GM12891 (cell line): ENCODE results near the gene RAB11FIP2.

Experiments used
- DNase-seq: peaks from one replicate; pipeline ENCODE4 v3.0.0; 2011; ENCODE audit warnings: low spot score; ENCODE audit not compliant: insufficient read length
- FAIRE-seq: peaks from 2 replicates; lab custom pipeline; 2011; peaks lifted over from hg19 to GRCh38; lab: Jason Lieb, UNC
- PAX5 ChIP-seq: IDR thresholded peaks from 2 replicates; pipeline ENCODE4 v1.6.1; 2011; ENCODE audit warnings: low read length, moderate library complexity, mild to moderate bottlenecking; ENCODE audit not compliant: insufficient read depth, severe bottlenecking
- POLR2A ChIP-seq: IDR thresholded peaks from 2 replicates; pipeline ENCODE4 v1.6.1; 2011; ENCODE audit warnings: low read depth, low read length, control low read depth
- POLR2AphosphoS5 ChIP-seq: IDR thresholded peaks from 2 replicates; pipeline ENCODE4 v1.6.1; 2011; ENCODE audit warnings: low read depth, low read length, control low read depth
- POU2F2 ChIP-seq: IDR thresholded peaks from 2 replicates; pipeline ENCODE4 v1.6.1; 2011; ENCODE audit warnings: low read depth, mild to moderate bottlenecking, control low read depth, low read length, moderate library complexity
- SPI1 ChIP-seq: IDR thresholded peaks from 2 replicates; pipeline ENCODE4 v1.6.1; 2011; ENCODE audit warnings: low read depth, low read length, control low read depth
- TAF1 ChIP-seq: IDR thresholded peaks from 2 replicates; pipeline ENCODE4 v1.6.1; 2011; ENCODE audit warnings: low read depth, low read length, control low read depth

Gene RAB11FIP2

DNA sequence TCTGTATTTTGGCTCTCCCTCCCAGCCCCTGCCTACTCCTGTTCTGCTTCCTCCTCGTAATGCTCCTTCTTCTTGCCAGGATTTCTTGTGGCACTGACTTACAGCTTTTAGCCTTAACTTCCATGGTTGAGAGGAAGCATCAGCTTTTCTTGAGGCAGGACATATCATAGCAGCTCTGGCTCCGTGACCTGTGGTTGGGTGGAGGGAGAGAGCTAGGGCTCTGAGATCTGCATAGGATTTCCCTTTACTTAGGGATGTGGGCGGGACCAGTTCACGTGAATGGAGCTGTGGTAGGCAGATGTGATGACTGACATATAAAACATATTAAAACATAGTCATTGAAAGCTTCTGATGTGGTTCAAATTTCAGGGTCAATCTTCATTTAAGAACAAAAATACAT lies 10.6 kb upstream of the RAB11FIP2 start:
- TF ChIP-seq TAF1 (no peak), SPI1 (no peak), POLR2A (no peak), POU2F2 (no peak), POLR2AphosphoS5 (no peak), PAX5 (no peak)
- FAIRE-seq (no peak), DNase-seq (no peak)

DNA sequence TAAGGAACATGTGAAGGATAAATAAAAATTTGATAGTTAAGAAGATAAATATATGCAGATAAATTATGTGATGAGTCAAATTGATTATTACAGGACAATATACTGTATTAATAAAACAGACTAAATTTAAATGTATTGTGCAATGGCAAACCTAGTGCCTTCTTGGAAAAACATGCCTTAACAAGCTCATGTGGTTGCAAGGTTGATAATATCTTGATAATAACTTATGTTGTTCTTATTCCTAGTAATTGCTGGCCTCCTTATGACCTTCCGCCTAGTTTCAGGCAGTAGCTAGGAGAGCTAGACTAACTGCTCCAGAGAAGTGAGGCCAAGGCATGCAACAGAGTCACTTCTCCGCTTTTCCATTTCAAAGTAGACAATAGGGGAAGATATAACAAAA lies 7.6 kb upstream of the RAB11FIP2 start:
- TF ChIP-seq POLR2AphosphoS5 (no peak), POLR2A (no peak), POU2F2 (no peak), PAX5 (no peak), SPI1 (no peak), TAF1 (no peak)
- DNase-seq (no peak), FAIRE-seq (no peak)

GRCh38 chr10:118052816-118053215 lies 6.1 kb upstream of the RAB11FIP2 start:
- no peak for FAIRE-seq
- TF ChIP-seq POU2F2 (no peak), POLR2A (no peak), POLR2AphosphoS5 (no peak), PAX5 (no peak), TAF1 (no peak), SPI1 (no peak)
- no peak for DNase-seq

DNA sequence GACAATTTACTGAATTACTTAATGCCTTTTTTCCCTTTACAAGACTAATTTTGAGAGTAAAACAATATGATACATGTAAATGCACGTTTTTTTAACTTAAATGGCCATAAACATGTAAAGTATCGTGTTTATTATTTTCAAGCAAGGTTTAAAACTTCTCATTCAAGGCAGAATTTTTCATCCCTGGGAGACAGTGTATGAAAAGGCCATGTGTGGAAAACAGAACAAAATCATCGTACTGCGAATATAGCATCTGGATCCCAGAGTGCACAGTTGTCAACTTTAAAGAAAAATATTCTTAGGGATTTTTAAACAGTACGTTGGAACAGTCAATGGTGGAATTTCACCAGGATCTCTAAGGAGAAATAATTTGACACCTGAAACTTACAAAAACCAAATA lies 1.1 kb upstream of the RAB11FIP2 start:
- no peak for TF ChIP-seq PAX5
- no peak for TF ChIP-seq POLR2AphosphoS5
- no peak for TF ChIP-seq SPI1
- TF ChIP-seq TAF1: no peak
- no peak for TF ChIP-seq POLR2A
- no peak for TF ChIP-seq POU2F2
- no peak for DNase-seq
- no peak for FAIRE-seq

- no peak for TF ChIP-seq TAF1
- TF ChIP-seq POU2F2: no peak
- TF ChIP-seq POLR2AphosphoS5: no peak
- no peak for TF ChIP-seq PAX5
- TF ChIP-seq POLR2A: no peak
- no peak for TF ChIP-seq SPI1
- DNase-seq (no peak), FAIRE-seq (peak; percentile 31)
Measured at GRCh38 chr10:118047157-118047719, 497 bp upstream of the RAB11FIP2 start.

GRCh38 chr10:118045837-118046394 lies 825 bp downstream of the RAB11FIP2 start:
- DNase-seq: no peak
- FAIRE-seq: no peak
- TF ChIP-seq POLR2A: no peak
- no peak for TF ChIP-seq TAF1
- no peak for TF ChIP-seq POU2F2
- TF ChIP-seq PAX5: no peak
- no peak for TF ChIP-seq SPI1
- TF ChIP-seq POLR2AphosphoS5: no peak

- DNase-seq (no peak), FAIRE-seq (no peak)
- TF ChIP-seq TAF1: no peak
- no peak for TF ChIP-seq POU2F2
- TF ChIP-seq PAX5: no peak
- TF ChIP-seq POLR2A: no peak
- no peak for TF ChIP-seq SPI1
- TF ChIP-seq POLR2AphosphoS5: no peak
Measured at GRCh38 chr10:118045158-118045836, 1.4 kb downstream of the RAB11FIP2 start.

DNA sequence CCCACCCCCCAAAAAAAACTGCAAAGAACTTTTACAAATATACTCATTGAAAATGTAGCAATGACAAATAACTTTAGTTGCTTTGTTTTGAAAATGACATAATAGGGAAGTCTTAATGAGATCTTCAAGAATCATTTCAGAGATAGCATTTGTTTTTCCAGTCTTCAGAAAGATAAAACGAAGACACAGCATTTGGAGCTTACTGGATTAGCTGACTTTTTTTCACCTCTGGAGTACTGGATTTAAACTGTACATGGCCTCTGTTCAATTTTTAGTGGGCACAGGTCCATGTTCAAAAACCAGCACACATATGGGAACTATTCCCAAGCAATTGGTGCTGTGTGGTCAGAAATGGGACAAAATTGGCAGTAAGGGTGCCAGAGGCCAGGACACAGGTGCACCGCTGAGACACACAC lies 3.9 kb downstream of the RAB11FIP2 start:
- FAIRE-seq (no peak), DNase-seq (no peak)
- TF ChIP-seq POLR2AphosphoS5: no peak
- no peak for TF ChIP-seq TAF1
- TF ChIP-seq POLR2A: no peak
- TF ChIP-seq SPI1: no peak
- TF ChIP-seq PAX5: no peak
- no peak for TF ChIP-seq POU2F2

GRCh38 chr10:118042336-118042735 lies 4.4 kb downstream of the RAB11FIP2 start:
- no peak for FAIRE-seq
- DNase-seq: no peak
- TF ChIP-seq TAF1 (no peak), POLR2AphosphoS5 (no peak), POLR2A (no peak), POU2F2 (no peak)

DNA sequence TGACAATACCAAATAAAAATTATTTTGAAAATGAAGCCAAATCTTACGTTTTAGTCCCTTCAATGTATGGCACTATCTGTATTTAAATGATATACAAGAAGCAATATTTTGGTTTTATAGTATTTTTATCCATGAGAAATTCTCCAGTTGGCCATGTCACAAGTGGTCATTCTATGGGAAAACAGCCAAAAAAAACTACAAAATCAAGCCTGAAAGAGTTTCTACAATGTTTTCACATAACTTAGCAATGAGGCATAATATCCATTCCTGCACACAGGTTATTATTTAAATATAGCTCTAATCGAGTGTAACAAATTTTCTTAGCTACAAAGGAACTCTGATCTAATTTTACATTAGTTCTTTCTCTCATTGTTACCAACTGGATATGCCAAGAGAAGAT lies 5.4 kb downstream of the RAB11FIP2 start:
- TF ChIP-seq SPI1 (no peak), POLR2AphosphoS5 (no peak), PAX5 (no peak), POU2F2 (no peak), POLR2A (no peak), TAF1 (no peak)
- DNase-seq (no peak), FAIRE-seq (no peak)
